Measurements from ENCODE around the gene SGIP1.

DNA sequence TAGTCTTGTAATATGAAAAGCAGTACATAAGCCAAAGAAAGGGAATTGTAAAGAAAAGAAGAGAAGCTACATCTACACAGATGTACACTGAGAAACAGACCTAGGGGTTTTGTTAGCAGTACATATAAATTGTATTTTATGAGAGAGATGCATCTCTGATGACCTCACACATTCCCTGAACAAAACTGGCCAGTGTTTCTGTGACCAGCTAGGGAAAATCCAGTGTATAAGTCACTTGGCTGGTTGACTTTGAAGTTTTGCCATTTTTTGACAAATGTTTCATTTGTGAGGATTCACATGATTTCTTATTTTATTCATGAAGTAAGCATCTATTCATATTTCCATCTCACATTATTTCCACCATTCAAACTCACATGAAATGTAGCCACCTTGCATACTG lies 190.0 kb downstream of the SGIP1 start:
- TF ChIP-seq, protein P1, sequence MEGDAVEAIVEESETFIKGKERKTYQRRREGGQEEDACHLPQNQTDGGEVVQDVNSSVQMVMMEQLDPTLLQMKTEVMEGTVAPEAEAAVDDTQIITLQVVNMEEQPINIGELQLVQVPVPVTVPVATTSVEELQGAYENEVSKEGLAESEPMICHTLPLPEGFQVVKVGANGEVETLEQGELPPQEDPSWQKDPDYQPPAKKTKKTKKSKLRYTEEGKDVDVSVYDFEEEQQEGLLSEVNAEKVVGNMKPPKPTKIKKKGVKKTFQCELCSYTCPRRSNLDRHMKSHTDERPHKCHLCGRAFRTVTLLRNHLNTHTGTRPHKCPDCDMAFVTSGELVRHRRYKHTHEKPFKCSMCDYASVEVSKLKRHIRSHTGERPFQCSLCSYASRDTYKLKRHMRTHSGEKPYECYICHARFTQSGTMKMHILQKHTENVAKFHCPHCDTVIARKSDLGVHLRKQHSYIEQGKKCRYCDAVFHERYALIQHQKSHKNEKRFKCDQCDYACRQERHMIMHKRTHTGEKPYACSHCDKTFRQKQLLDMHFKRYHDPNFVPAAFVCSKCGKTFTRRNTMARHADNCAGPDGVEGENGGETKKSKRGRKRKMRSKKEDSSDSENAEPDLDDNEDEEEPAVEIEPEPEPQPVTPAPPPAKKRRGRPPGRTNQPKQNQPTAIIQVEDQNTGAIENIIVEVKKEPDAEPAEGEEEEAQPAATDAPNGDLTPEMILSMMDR (conservative IDR thresholded peaks at IDR 0.05; ENCODE audit: low read depth, low read length) = no peak
- TF ChIP-seq EZH2 (IDR thresholded peaks at IDR 0.05; ENCODE audit: low read length, unreplicated experiment) = no peak
- TF ChIP-seq EZH2phosphoT487 (IDR thresholded peaks at IDR 0.05; ENCODE audit: borderline replicate concordance, low read length) = no peak

Data from PC-3 (cell line).